ENCODE measurements around the gene ZNF236. TPM values are rescaled to one million over a fixed set of nuclear protein-coding genes. Genes with fewer than 3 reads are reported as not detected.
"Not testable (repeated sequence)": the region's sequence is repeated elsewhere in the genome, so short reads cannot be mapped to it uniquely, and the experiment has no call there.

The ZNF236 gene
- total RNA-seq, 2 experiments from 2014 or later = 18.2 to 24.3 TPM

DNA sequence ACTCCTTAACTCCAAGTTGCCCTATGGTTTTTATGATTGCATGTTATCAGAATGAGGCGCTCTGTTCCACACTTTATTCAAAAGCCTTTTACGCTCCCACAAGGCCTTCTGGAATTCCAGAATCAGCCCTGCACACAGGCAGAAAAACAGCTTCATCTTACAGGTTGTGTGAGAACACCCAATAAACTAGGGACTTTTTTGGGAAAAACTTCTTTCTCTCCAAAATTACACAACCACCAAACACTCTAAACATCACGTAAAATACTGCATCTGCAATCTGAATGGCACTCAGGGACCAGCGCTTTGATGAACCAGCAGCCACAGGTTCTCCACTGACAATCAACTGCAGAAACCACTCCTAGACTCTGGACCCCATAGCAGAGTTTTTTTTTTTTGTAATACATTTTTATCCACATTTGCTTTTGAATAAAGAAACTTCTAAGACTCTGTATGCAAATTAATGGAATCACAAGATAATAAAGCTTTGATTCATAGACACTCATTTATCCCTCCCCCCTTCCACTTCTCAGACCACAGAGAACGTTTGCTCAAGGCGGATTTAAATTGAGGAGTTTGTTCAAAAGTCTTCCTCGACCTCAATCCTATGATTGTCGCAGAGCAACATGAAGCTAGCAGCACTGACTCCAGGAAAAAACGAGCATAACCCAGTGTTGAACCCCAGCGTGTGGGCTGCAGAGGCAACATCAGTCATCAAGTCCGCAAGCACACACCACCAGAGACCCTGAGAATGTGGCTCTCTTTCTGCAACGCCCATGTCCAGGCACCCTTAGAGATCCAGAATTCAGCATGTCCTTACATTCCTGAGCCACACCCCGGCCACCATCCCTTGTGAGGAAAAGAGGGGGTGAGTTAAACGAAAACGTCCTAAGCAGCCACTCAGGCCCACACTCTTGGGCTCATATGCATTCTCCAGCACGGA lies 193.7 kb downstream of the ZNF236 start:
- H3K4me3 Mint-ChIP-seq = no peak overlapping the region
- H3K27ac Mint-ChIP-seq = peak overlapping the region; percentile 6
- no peaks in the 10 kb centered on the region for H3K9me3 Mint-ChIP-seq (ENCODE audit: insufficient read depth)
- ATAC-seq = no peak
- CTCF ChIA-PET = interaction anchor here (0.7 to 2.6 kb wide), 3 partner anchors 9 to 16 kb away, joined by 3 to 7 read pairs (median 3); no protein-coding TSS in a partner anchor
- H3K36me3 Mint-ChIP-seq (ENCODE audit: low read depth) = peaks cover 57% of the 10 kb centered on the region
- H3K27me3 Mint-ChIP-seq (ENCODE audit: low read depth) = no peaks in the 10 kb centered on the region
- POLR2A ChIA-PET = interaction anchor here (1.1 kb wide), 1 partner anchor 141 kb away, joined by 4 read pairs; no protein-coding TSS in a partner anchor
- H3K4me1 Mint-ChIP-seq (ENCODE audit: low read depth) = peaks cover 4% of the 10 kb centered on the region
- DNase-seq = no peak

DNA sequence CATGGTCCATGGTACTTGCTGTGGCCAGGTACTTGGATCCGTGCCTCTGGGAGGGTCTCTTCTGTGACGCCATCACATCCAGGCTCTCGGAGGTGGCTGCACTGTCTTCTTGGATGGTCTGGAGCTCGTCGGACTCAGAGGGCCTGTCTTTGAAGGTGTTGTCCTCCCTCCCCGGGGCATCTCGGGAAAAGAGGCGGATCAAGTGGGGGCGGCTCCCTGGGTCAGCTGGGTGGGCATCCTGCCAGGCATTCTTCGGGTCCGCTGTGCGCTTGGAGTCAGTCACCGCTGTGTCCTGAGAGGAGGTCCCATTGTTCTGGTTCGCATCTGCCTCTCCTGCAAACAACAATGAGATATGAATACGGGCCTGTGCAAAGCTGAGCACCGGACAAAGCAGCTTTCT lies 194.6 kb downstream of the ZNF236 start:
- ATAC-seq (no peak), DNase-seq (no peak)
- ChIA-PET CTCF (interaction anchor here (2.6 kb wide), 1 partner anchor 17 kb away, joined by 7 read pairs; no protein-coding TSS in a partner anchor), POLR2A (no interaction called here)
- peaks cover 8% of the 10 kb centered on the region for H3K4me1 Mint-ChIP-seq (ENCODE audit: low read depth)
- no peaks in the 10 kb centered on the region for H3K9me3 Mint-ChIP-seq (ENCODE audit: insufficient read depth)
- no peak overlapping the region for H3K4me3 Mint-ChIP-seq
- H3K27ac Mint-ChIP-seq = no peak overlapping the region
- no peaks in the 10 kb centered on the region for H3K27me3 Mint-ChIP-seq (ENCODE audit: low read depth)
- peaks cover 58% of the 10 kb centered on the region for H3K36me3 Mint-ChIP-seq (ENCODE audit: low read depth)

DNA sequence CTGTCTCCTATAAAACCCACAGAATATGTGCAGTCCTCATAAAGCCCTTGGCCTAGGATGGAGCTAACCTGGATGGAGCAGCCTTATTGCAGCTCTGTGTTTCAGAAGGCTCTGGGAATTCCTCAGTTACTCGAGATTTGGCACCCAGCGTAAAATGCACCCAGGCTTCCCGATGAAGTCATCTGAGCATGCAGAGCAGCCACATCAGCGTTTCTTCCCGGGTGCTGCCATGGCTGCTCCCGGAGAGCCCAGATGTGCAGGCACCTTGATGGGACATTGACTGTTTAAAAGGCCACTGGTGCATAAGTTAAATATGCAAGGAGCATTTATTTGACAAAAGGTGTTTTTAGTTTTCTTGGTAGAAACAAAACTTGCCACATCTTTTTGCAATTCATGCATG lies 195.0 kb downstream of the ZNF236 start:
- ATAC-seq = no peak
- H3K4me1 Mint-ChIP-seq (ENCODE audit: low read depth) = peaks cover 8% of the 10 kb centered on the region
- CTCF ChIA-PET = interaction anchor here (2.6 kb wide), 1 partner anchor 17 kb away, joined by 7 read pairs; no protein-coding TSS in a partner anchor
- no peak for DNase-seq
- no peaks in the 10 kb centered on the region for H3K27me3 Mint-ChIP-seq (ENCODE audit: low read depth)
- H3K27ac Mint-ChIP-seq = no peak overlapping the region
- POLR2A ChIA-PET = no interaction called here
- no peaks in the 10 kb centered on the region for H3K9me3 Mint-ChIP-seq (ENCODE audit: insufficient read depth)
- H3K36me3 Mint-ChIP-seq (ENCODE audit: low read depth) = peaks cover 56% of the 10 kb centered on the region
- H3K4me3 Mint-ChIP-seq = no peak overlapping the region

DNA sequence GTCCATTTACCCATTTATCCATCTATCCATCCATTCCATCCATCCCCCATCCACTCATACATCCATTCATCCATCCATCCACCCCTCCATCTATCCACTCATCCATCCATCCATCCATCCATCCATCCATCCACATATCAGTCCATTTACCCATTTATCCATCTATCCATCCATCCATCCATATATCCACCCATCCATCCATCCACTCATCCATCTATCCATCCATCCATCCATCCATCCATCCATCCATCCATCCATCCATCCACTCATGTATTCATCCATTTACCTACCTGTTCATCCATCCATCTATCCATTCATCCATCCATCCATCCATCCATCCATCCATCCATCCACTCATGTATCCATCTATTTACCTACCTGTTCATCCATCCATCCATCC lies 196.3 kb downstream of the ZNF236 start:
- H3K4me3 Mint-ChIP-seq; DNase-seq; H3K27me3 Mint-ChIP-seq (ENCODE audit: low read depth); POLR2A ChIA-PET; H3K9me3 Mint-ChIP-seq (ENCODE audit: insufficient read depth); ATAC-seq; CTCF ChIA-PET: not testable (repeated sequence)
- Mint-ChIP-seq H3K27ac (peak overlapping the region; percentile 11), H3K4me1 (ENCODE audit: low read depth) (peaks cover 12% of the 10 kb centered on the region), H3K36me3 (ENCODE audit: low read depth) (peaks cover 52% of the 10 kb centered on the region)

DNA sequence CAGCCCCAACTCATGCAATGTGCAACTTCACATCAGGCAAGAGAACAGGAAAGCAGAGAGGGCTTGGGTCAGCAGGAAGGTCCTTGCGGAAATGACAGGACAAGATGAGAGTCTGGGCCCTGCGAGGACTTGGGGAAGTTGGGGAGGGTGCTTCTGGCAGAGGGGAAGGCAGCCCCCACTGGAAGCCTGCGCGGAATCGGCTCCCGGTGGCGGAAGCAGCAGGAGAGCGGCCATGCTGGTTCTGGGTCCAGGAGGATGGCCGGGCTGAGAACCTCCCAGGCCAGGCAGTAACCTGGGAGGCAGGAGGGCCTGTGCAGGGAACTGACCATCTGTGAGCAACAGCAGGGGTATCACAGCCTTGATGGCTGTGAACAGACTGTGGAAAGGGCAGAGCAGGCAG lies 197.3 kb downstream of the ZNF236 start:
- ATAC-seq = no peak
- CTCF ChIA-PET = no interaction called here

More for the DNA sequence above, 197.3 kb downstream of the ZNF236 start:
- no peak for DNase-seq
- POLR2A ChIA-PET = no interaction called here
- Mint-ChIP-seq H3K9me3 (ENCODE audit: insufficient read depth) (no peaks in the 10 kb centered on the region), H3K4me1 (ENCODE audit: low read depth) (peaks cover 17% of the 10 kb centered on the region), H3K36me3 (ENCODE audit: low read depth) (peaks cover 53% of the 10 kb centered on the region), H3K27ac (peak overlapping the region; percentile 8), H3K27me3 (ENCODE audit: low read depth) (no peaks in the 10 kb centered on the region), H3K4me3 (no peak overlapping the region)

All from activated CD8-positive, alpha-beta T cell treated with anti-CD3 and anti-CD28 coated beads, Interleukin-2, amount 10 ng/mL, durations not matched to agents 7 days and 5 days (primary cell).